DND-41 (cell line): ENCODE measurements around the gene CHI3L2.

Experiments used
- EZH2 ChIP-seq: IDR thresholded peaks from 3 replicates; pipeline ENCODE4 v1.6.1; 2012; ENCODE audit warnings: borderline replicate concordance, low read depth, mild to moderate bottlenecking, moderate library complexity, low read length, inconsistent platforms; ENCODE audit not compliant: severe bottlenecking
- TF ChIP-seq, protein P1 (sequence below): IDR thresholded peaks from 2 replicates; pipeline ENCODE4 v1.5.1; 2012; ENCODE audit warnings: borderline replicate concordance, low read length, moderate library complexity, mild to moderate bottlenecking; ENCODE audit not compliant: poor library complexity, severe bottlenecking; ENCODE audit errors: extremely low read depth

- TF ChIP-seq, protein P1, sequence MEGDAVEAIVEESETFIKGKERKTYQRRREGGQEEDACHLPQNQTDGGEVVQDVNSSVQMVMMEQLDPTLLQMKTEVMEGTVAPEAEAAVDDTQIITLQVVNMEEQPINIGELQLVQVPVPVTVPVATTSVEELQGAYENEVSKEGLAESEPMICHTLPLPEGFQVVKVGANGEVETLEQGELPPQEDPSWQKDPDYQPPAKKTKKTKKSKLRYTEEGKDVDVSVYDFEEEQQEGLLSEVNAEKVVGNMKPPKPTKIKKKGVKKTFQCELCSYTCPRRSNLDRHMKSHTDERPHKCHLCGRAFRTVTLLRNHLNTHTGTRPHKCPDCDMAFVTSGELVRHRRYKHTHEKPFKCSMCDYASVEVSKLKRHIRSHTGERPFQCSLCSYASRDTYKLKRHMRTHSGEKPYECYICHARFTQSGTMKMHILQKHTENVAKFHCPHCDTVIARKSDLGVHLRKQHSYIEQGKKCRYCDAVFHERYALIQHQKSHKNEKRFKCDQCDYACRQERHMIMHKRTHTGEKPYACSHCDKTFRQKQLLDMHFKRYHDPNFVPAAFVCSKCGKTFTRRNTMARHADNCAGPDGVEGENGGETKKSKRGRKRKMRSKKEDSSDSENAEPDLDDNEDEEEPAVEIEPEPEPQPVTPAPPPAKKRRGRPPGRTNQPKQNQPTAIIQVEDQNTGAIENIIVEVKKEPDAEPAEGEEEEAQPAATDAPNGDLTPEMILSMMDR: no peak
- no peak for TF ChIP-seq EZH2
Observed at GRCh38 chr1:111241797-111242196, 14.3 kb downstream of the CHI3L2 start.
